Testis (tissue), 2 donors: ENCODE results near the gene OR5K1.

Experiments used
- POLR2A ChIP-seq: fragments of 450-650 bp; IDR thresholded peaks from one replicate; pipeline ENCODE4 v1.6.1; 2017; ENCODE audit warnings: antibody characterized with exemption, mild to moderate bottlenecking, moderate library complexity
- TF ChIP-seq, protein P1 (sequence below), 3 experiments: fragments of 450-650 bp in 2 of 3; fragments of 200-600 bp in 1 of 3; sonication (generic) in 1 of 3; IDR thresholded peaks; one replicate each; pipeline ENCODE4 v1.5.1; 2016 to 2019; ENCODE audit warnings: antibody characterized with exemption in 3 of 3, mild to moderate bottlenecking in 2 of 3, moderate library complexity in 1 of 3

DNA sequence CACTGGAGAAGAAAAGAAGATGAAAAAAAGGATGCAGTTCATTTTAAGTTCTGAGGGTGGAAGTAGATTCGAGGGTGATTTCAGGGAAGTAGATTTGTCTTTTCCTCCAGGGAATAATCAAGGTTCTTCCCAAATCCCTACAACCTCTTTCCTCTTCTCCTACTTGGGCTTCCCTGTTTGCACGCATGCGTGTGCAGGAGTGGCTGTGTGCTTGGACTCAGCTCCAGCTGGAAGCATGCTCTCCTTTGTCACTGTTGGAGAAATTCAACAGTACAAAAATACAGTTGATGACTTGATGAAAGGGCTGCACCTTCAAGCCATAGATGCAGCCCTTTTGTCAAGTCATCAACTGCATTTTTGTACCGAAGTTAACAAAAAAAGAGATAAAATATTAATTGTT, 38.3 kb downstream of the OR5K1 start:
- no peak for TF ChIP-seq POLR2A
- TF ChIP-seq, protein P1, sequence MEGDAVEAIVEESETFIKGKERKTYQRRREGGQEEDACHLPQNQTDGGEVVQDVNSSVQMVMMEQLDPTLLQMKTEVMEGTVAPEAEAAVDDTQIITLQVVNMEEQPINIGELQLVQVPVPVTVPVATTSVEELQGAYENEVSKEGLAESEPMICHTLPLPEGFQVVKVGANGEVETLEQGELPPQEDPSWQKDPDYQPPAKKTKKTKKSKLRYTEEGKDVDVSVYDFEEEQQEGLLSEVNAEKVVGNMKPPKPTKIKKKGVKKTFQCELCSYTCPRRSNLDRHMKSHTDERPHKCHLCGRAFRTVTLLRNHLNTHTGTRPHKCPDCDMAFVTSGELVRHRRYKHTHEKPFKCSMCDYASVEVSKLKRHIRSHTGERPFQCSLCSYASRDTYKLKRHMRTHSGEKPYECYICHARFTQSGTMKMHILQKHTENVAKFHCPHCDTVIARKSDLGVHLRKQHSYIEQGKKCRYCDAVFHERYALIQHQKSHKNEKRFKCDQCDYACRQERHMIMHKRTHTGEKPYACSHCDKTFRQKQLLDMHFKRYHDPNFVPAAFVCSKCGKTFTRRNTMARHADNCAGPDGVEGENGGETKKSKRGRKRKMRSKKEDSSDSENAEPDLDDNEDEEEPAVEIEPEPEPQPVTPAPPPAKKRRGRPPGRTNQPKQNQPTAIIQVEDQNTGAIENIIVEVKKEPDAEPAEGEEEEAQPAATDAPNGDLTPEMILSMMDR (IDR thresholded peaks at IDR 0.05), result no peak
